Mucosa of descending colon (tissue), 3 donors: ENCODE measurements around the gene MCOLN2. TPM values are rescaled to one million over a fixed set of nuclear protein-coding genes. Genes with fewer than 3 reads are reported as not detected.

Experiments
- ATAC-seq: fragments of 200-7000 bp; cut with Tn5 transposase; one replicate; pipeline ENCODE4 v1.9.1; 2020; ENCODE audit warnings: mild to moderate bottlenecking, moderate library complexity
- DNase-seq, 3 donors: peaks; one replicate each; pipeline ENCODE4 v3.0.0-alpha.2; 2020
- H3K36me3 ChIP-seq: fragments of 200-600 bp; one replicate; pipeline ENCODE4 v1.8.0; 2021; ENCODE audit warnings: low read depth, mild to moderate bottlenecking
- H3K4me1 ChIP-seq: fragments of 200-600 bp; one replicate; pipeline ENCODE4 v1.8.0; 2021; ENCODE audit warnings: low read depth, mild to moderate bottlenecking
- H3K4me3 ChIP-seq: fragments of 200-600 bp; one replicate; pipeline ENCODE4 v1.8.0; 2021; ENCODE audit warnings: mild to moderate bottlenecking
- H3K9me3 ChIP-seq: fragments of 200-600 bp; one replicate; pipeline ENCODE4 v1.8.0; 2021; ENCODE audit warnings: mild to moderate bottlenecking
- intact Hi-C, 2 donors: fragments of 100-400 bp; cut with DNase I in 1 of 2; cut with micrococcal nuclease in 1 of 2; formaldehyde crosslinking; loops; one replicate each; pipeline versions ENCODE4 v1.11.0 to v1.11.1; 2022; cut with DNase I, micrococcal nuclease
- total RNA-seq, 3 donors: library from RNA; stranded (reverse); fragmentation: NEBNext Ultra II Directional in 2 of 3; extraction: Animal tissue kit (Norgen Biotek cat#: 25700) in 2 of 3; gene quantifications; one replicate each; pipeline versions ENCODE4 v1.2.1 to v1.2.4, GENCODE V29; 2021 to 2023
- TF ChIP-seq, protein P1 (sequence below): fragments of 200-600 bp; IDR thresholded peaks from one replicate; pipeline ENCODE4 v1.8.0; 2022; ENCODE audit warnings: antibody characterized with exemption, mild to moderate bottlenecking
- donor health status: DM: no; HTN: no; CAD: no; lungs with moderate emphysema.
- donor health status: DM: no; HTN: no; CAD: no.
- donor health status: DM: no; HTN: yes; CAD: no.

Gene MCOLN2
- total RNA-seq, 3 donors from 2014 or later = 10.8 to 101 (median 66.2) TPM

DNA sequence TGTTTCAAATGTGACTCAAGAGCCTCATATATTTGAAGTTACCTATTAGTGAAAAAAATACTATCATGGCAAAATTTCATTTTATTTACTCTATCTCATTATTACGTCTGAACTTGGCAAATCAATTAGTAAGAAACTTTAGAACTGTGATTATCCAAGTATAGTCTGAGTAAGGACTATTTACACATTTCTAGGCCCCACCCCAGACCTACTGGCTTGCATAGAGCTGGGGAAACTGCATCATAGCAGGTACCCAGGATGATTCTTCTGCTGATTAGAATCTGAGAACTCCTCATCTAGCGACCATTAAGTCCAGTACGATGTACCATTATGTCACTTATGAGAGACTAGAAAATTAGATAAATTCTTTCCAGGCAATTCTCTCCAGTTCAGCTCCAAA is 31.2 kb upstream of the MCOLN2 start:
- no peak for DNase-seq
- ATAC-seq = no peak

DNA sequence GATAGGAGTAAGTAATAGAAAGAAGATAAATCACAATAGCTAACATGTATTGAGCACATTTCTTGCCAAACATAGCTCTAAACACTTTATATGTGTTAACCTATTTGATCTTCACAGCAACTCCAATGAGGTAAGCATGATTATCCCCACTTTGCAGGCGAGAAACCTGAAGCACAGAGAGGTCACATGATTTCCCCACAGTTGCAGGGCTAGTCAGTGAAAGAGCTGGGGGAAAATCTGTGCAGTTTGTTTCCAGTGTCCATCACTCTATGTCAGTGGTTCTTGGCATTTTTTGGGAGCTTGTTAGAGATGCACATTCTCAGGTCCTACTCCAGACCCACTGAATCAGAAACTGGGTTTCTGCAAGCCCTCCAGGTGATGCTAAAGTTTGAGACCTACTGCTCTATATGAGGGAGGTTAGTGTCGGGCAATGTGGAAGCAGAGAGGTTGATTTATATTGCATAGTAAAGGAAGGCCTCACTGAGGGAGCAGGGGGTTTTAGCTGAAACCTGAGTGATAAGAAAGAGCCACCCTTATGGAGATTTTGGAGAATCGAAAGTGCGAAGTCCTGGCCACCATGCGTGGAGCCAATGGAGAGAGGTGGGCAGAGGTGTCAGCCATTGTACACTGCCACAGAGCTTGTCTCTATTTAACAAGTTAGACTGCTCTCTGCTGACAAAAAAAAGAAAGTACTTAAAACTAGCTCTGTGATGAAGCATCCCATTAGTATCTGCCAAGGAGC is 30.5 kb upstream of the MCOLN2 start:
- Histone ChIP-seq H3K4me3 (no peak overlapping the region), H3K9me3 (no peaks in the 10 kb centered on the region), H3K4me1 (no peaks in the 10 kb centered on the region), H3K36me3 (no peaks in the 10 kb centered on the region)
- DNase-seq (no peak), ATAC-seq (peak; percentile 68)
- TF ChIP-seq, protein P1, sequence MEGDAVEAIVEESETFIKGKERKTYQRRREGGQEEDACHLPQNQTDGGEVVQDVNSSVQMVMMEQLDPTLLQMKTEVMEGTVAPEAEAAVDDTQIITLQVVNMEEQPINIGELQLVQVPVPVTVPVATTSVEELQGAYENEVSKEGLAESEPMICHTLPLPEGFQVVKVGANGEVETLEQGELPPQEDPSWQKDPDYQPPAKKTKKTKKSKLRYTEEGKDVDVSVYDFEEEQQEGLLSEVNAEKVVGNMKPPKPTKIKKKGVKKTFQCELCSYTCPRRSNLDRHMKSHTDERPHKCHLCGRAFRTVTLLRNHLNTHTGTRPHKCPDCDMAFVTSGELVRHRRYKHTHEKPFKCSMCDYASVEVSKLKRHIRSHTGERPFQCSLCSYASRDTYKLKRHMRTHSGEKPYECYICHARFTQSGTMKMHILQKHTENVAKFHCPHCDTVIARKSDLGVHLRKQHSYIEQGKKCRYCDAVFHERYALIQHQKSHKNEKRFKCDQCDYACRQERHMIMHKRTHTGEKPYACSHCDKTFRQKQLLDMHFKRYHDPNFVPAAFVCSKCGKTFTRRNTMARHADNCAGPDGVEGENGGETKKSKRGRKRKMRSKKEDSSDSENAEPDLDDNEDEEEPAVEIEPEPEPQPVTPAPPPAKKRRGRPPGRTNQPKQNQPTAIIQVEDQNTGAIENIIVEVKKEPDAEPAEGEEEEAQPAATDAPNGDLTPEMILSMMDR = no peak
- intact Hi-C loops = loop anchor here in 1 of 2 donors (2.0 kb wide), 1 partner anchor 83 kb away; no protein-coding TSS in a partner anchor

More for the DNA sequence above, 31.2 kb upstream of the MCOLN2 start:
- no peaks in the 10 kb centered on the region for H3K36me3 ChIP-seq
- H3K4me1 ChIP-seq = no peaks in the 10 kb centered on the region
- no peaks in the 10 kb centered on the region for H3K9me3 ChIP-seq
- intact Hi-C loops = no loop called here
- no peak overlapping the region for H3K4me3 ChIP-seq
- TF ChIP-seq, protein P1 = no peak

DNA sequence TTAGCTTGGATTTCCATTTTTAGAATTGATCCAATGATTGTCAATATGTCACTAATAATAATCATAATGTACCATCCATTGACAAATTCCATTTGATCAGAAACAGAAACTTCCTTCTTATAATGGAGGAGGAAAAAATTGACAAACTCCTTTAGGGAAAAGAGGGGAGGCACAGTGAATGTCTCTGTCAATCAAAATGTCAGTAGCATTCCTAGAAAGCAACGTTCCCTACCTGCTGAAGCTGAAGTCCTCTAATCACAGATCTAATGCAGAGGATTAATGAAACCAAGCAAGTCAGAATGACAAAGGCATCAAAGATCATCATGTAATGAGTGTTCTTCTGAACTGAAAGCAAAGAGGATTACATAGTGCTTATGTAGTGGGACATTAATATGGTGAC is 29.0 kb upstream of the MCOLN2 start:
- no peaks in the 10 kb centered on the region for H3K9me3 ChIP-seq
- H3K4me1 ChIP-seq = no peaks in the 10 kb centered on the region
- ATAC-seq = no peak
- TF ChIP-seq, protein P1 = no peak
- no peak for DNase-seq
- no peaks in the 10 kb centered on the region for H3K36me3 ChIP-seq
- no peak overlapping the region for H3K4me3 ChIP-seq
- intact Hi-C loops = loop anchor here in 1 of 2 donors (2.0 kb wide), 1 partner anchor 81 kb away; no protein-coding TSS in a partner anchor

DNA sequence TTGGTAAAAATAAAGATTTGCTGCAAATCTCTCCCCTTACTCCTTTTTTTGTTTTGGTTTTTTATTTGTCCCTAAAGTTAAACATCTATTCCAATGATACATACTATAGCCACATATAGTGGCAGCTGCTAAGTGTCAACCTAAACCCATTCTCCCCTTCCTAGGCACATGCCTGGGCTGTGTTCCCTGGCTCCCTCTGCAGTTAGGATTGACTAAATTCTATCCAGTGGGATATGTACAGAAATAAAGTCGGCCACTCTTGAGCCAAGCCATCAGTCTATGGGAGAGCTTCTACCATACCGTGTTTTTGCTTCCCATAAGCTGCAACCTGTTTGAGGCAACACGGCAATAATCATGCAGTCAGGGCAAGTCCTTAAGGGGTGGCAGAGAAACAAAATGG is 27.8 kb upstream of the MCOLN2 start:
- Histone ChIP-seq H3K9me3 (no peaks in the 10 kb centered on the region), H3K4me3 (no peak overlapping the region), H3K4me1 (no peaks in the 10 kb centered on the region), H3K36me3 (no peaks in the 10 kb centered on the region)
- peak in 1 of 3 donors; percentile 20 for DNase-seq
- peak; percentile 19 for ATAC-seq
- TF ChIP-seq, protein P1 = no peak
- intact Hi-C loops = no loop called here

DNA sequence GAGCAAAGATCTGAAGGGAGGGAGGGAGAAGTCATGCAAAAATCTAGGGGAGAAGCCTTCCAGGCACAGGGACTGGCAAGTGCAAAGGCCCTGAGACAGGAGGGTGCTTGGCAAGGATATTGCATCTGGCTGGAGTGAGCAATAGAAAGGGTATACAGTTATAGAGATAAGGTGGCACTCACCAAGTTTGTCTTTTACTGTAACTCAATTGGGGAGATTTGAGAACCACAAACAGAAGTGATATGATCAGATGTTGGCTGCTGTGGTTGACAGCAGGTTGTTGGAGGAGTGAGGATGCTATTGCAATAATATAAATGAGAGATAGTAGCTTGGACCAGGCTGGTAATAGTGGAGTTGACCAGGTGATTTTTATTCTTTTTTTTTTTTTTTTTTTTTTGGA is 25.8 kb upstream of the MCOLN2 start:
- Histone ChIP-seq H3K9me3 (no peaks in the 10 kb centered on the region), H3K36me3 (no peaks in the 10 kb centered on the region), H3K4me3 (no peak overlapping the region), H3K4me1 (no peaks in the 10 kb centered on the region)
- TF ChIP-seq, protein P1 = no peak
- intact Hi-C loops = no loop called here
- ATAC-seq = no peak
- DNase-seq = no peak
